LNCaP clone FGC (cell line): ENCODE measurements around the gene ARID5B.

Source experiments
- DNase-seq: peaks from one replicate; pipeline ENCODE4 v3.0.0-alpha.2; 2011; ENCODE audit warnings: low read depth
- H3K4me3 ChIP-seq: 2 replicates; pipeline ENCODE4 v1.5.1; 2011; ENCODE audit warnings: mild to moderate bottlenecking, low read depth, low read length, control low read depth
- CTCF ChIP-seq: IDR thresholded peaks from 2 replicates; pipeline ENCODE4 v1.5.1; 2012; ENCODE audit warnings: mild to moderate bottlenecking; ENCODE audit not compliant: control insufficient read depth, insufficient read depth; ENCODE audit errors: extremely low read depth

ARID5B gene

GRCh38 chr10:62072901-62073300 is 171.4 kb downstream of the ARID5B start:
- TF ChIP-seq CTCF = no peak
- no peak overlapping the region for H3K4me3 ChIP-seq
- DNase-seq = no peak

DNA sequence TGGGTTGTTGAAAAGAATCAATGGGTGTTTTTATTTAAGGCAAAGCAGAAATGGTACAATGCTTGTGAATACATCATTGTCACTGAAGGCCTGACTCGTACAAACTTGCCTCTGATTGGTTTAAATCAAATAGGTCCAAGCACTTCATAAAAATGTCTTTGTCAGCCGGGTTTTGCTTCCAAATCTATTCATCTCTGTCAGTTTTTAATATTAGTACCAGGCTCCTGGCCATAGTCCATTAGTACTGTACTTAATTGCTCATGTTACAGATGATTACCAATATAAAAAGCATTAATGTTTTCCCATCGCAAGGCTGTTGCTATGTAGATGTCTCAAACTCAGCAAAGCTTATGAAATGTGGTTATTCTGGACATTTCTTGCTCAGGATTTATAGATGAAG is 171.9 kb downstream of the ARID5B start:
- H3K4me3 ChIP-seq = no peak overlapping the region
- no peak for TF ChIP-seq CTCF
- DNase-seq = no peak

DNA sequence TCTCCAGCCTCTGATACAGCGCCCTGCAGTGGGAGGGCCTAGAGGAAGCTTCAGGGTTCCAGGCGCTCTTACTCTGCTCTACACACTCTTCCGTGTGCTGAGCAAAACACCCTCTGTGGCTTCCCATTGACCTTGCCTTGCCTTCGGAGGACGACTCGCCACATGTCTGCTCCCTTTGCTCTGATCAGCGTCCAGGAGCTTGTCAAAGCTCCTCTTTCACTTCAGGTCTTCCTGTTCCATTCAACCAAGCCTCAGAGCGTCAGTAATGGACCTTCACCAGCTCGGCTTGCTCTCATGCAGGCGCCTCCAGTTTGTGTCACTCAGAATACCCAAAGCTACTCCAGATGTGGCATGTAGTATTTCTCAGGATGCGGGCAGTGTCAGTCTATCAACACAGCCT is 173.9 kb downstream of the ARID5B start:
- TF ChIP-seq CTCF = no peak
- no peak overlapping the region for H3K4me3 ChIP-seq
- no peak for DNase-seq

DNA sequence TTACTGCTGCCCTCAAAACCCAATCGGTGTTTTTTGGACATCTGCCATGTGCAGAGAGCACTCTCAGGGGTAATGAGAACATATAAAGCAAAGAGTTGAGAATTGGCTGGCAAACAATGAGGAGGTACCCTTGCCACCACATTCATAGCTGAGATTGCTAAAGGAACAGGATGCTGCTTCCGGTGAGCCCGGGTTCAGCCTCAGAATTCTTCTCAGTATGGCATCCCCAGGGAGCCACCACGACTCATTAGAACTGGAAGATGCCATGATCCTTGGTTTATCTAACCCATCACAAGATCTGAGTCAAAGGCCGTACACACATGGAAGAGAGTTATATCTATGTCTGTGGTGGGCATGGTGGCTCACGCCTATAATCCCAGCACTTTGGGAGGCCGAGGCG is 174.4 kb downstream of the ARID5B start:
- no peak for TF ChIP-seq CTCF
- no peak for DNase-seq

GRCh38 chr10:62076891-62077290 is 175.4 kb downstream of the ARID5B start:
- H3K4me3 ChIP-seq = no peak overlapping the region
- no peak for DNase-seq
- TF ChIP-seq CTCF = peak; percentile 40

More for the DNA sequence above, 174.4 kb downstream of the ARID5B start:
- H3K4me3 ChIP-seq = no peak overlapping the region

DNA sequence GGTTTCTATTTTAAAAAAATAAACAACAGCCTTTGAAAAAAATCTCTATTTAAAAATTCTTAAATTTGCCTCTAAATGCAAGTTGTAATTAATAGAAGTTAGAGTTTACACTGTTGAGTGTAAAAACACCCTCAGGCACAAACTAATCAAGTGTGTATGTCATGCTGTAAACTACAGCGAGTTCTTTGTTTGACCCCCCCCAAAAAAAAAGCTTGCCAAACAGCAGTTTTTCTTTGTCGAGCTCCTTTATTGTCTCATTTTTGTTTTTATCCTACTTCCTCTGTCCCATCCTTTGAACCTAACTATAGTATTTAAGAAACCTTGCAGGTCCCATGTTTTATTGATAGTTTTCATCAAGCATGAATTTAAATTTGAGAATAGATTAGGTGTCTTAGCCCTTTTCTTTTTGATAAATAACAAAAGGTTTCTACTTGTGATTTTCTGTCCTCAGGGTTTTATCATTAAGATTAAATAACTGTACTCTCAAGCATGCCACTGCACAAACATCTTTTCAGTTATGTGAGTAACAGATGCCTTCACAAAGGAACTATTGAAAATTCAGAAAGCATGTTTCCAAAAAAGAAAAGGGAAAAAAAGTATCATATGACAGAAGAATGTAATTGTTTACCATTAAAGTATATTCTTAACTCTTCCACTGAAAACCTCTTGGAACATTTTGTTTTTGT is 176.0 kb downstream of the ARID5B start:
- TF ChIP-seq CTCF = no peak
- no peak for DNase-seq
- no peak overlapping the region for H3K4me3 ChIP-seq
